NT2/D1 (cell line): ENCODE data around the gene ZFP36L2.

Source experiments
- YY1 ChIP-seq: IDR thresholded peaks from 2 replicates; pipeline ENCODE4 v1.6.1; 2011; ENCODE audit not compliant: insufficient read length, insufficient read depth
- ZNF274 ChIP-seq: IDR thresholded peaks from 2 replicates; pipeline ENCODE4 v1.6.1; 2011; ENCODE audit warnings: mild to moderate bottlenecking, low read depth, low read length

- TF ChIP-seq YY1 (no peak), ZNF274 (no peak)
Observed at GRCh38 chr2:43225788-43226557, 433 bp downstream of the ZFP36L2 start.
